ENCODE results near the gene NDUFB10. TPM values are rescaled to one million over a fixed set of nuclear protein-coding genes. Genes with fewer than 3 reads are reported as not detected.

Gene NDUFB10
- total and polyA plus RNA-seq, 10 of the 15 experiments (the other 5 are each of a cell fraction or from before 2014, with no cell fraction given): 52.2 to 319 (median 130) TPM

- intact Hi-C loops (cut with micrococcal nuclease; ENCODE audit: unreplicated experiment): no loop called here
- no peak overlapping the region for H3K27ac ChIP-seq (ENCODE audit: control insufficient read depth, insufficient read depth)
- ChIA-PET POLR2A (no interaction called here), CTCF (interaction anchor here (2.0 kb wide), 1 partner anchor 10 kb away, joined by 9 read pairs; no protein-coding TSS in a partner anchor), SMC1A (ENCODE audit: uncharacterized antibody, unreplicated experiment) (no interaction called here), RAD21 (ENCODE audit: unreplicated experiment) (no interaction called here)
- no peak for ATAC-seq
- no TSS peak for BruUV-seq (replicated peaks)
- 92% methylated on average over 17 of the region's 17 CpGs for WGBS (ENCODE audit: insufficient coverage, insufficient replicate concordance, low lambda C conversion rate, missing lambda C conversion rate)
- peaks cover 7% of the 10 kb centered on the region; the same call in 1 of the 2 replicates for H3K4me1 ChIP-seq (ENCODE audit: control insufficient read depth, insufficient read depth, low read length)
- in situ Hi-C loops (cut with MboI): loop anchor here (10.0 kb wide), 1 partner anchor 74 kb away; no protein-coding TSS in a partner anchor
- peaks cover 18% of the 10 kb centered on the region for H3K79me2 ChIP-seq (ENCODE audit: control insufficient read depth, insufficient read depth, low read length)
- H3K4me2 ChIP-seq (ENCODE audit: control insufficient read depth, insufficient read depth): no peak overlapping the region
- no peaks in the 10 kb centered on the region for H3K9me3 ChIP-seq (replicated peaks; ENCODE audit: control insufficient read depth, insufficient read depth, low read length)
- H3K4me3 ChIP-seq: no peak overlapping the region
- H3K9ac ChIP-seq (ENCODE audit: control insufficient read depth, insufficient read depth, low read length): no peak overlapping the region
- H3K36me3 ChIP-seq (ENCODE audit: control insufficient read depth in 2 of 2, insufficient read depth in 2 of 2, low read length in 1 of 2): peaks cover 0 to 5% of the 10 kb centered on the region in 2 experiments; a peak in 3 of 4 replicates
- H3K27me3 ChIP-seq (replicated peaks in 1 of 2; ENCODE audit: control insufficient read depth in 2 of 2, insufficient read depth in 2 of 2, low read length in 1 of 2): no peaks in the 10 kb centered on the region
- H2AFZ ChIP-seq (ENCODE audit: control insufficient read depth, low read depth, low read length): no peak overlapping the region
- no peak for FAIRE-seq
- H4K20me1 ChIP-seq (ENCODE audit: control insufficient read depth, insufficient read depth): no peaks in the 10 kb centered on the region
- DNase-seq (ENCODE audit: low read depth, low spot score): no peak
- TF ChIP-seq TBL1XR1 (IDR thresholded peaks at IDR 0.05; ENCODE audit: low read depth, low read length) (no peak), CBFB (IDR thresholded peaks at IDR 0.05; ENCODE audit: low read depth) (no peak), KAT2A (conservative IDR thresholded peaks at IDR 0.05; ENCODE audit: control insufficient read depth, low read depth, low read length) (no peak), BHLHE40 (IDR thresholded peaks at IDR 0.05; ENCODE audit: borderline replicate concordance in 1 of 2, low read depth in 2 of 2, low read length in 1 of 2) (no peak), SMAD1 (IDR thresholded peaks at IDR 0.05; ENCODE audit: low read depth, partially characterized antibody) (no peak), BRCA1 (IDR thresholded peaks at IDR 0.05; ENCODE audit: low read depth, low read length) (no peak), PRDM15 (CRISPR knock-in tag; IDR thresholded peaks at IDR 0.05) (no peak), TARDBP (IDR thresholded peaks at IDR 0.05; ENCODE audit: borderline replicate concordance) (no peak), RFX5 (IDR thresholded peaks at IDR 0.05; ENCODE audit: low read depth, low read length) (no peak), EZH2 (IDR thresholded peaks at IDR 0.05; ENCODE audit: borderline replicate concordance, control insufficient read depth, low read depth, low read length) (no peak), MYC (IDR thresholded peaks at IDR 0.05; ENCODE audit: insufficient read depth, insufficient read length, insufficient replicate concordance, low read length, severe bottlenecking) (no peak), CTCF (IDR thresholded peaks at IDR 0.05 in 2 of 3, conservative IDR thresholded peaks at IDR 0.05 in 1 of 3; ENCODE audit: control insufficient read depth in 2 of 3, extremely low read depth in 1 of 3, insufficient read depth in 1 of 3, low read depth in 3 of 3, low read length in 3 of 3) (no peak), USF1 (IDR thresholded peaks at IDR 0.05; ENCODE audit: borderline replicate concordance, extremely low read length, insufficient read depth, low read depth, low read length) (no peak), CEBPZ (IDR thresholded peaks at IDR 0.05; ENCODE audit: low read depth, low read length) (no peak)
These were observed 20.4 kb upstream of the NDUFB10 start for GRCh38 chr16:1938910-1939309.

Data from GM12878 (cell line).